HCT116 (cell line): ENCODE data around the gene CAMKK1. TPM values are rescaled to one million over a fixed set of nuclear protein-coding genes. Genes with fewer than 3 reads are reported as not detected.

Source experiments
- ATAC-seq: fragments of 200-7000 bp; cut with Tn5 transposase; 2 replicates; pipeline ENCODE4 v1.9.1; 2020; ENCODE audit warnings: mild to moderate bottlenecking, moderate library complexity
- BruUV-seq: library from RNA; stranded (reverse); fragments of 400-500 nt; replicated peaks from 2 replicates; lab custom pipeline; 2021; lab: Mats Ljungman, UMichigan
- CTCF ChIA-PET: fragments of 300-600 bp; sonication (Branson Sonifier 250); formaldehyde crosslinking; loops from one replicate; lab custom pipeline; 2021; ENCODE audit warnings: antibody characterized with exemption; lab: Charles Lee
- POLR2A ChIA-PET: fragments of 300-600, 350-600 bp; sonication (Branson Sonifier 250); formaldehyde crosslinking; loops from one replicate; lab custom pipeline; 2021; ENCODE audit warnings: antibody characterized with exemption; lab: Charles Lee
- RAD21 ChIA-PET, 2 experiments: fragments of 300-600 bp; sonication (Branson Sonifier 250); formaldehyde crosslinking; loops; one replicate each; lab custom pipeline; 2023; ENCODE audit warnings: low total read pairs in 2 of 2; ENCODE audit not compliant: uncharacterized antibody in 2 of 2, unreplicated experiment in 2 of 2, low non-redundant PET in 1 of 2; lab: Charles Lee
- DNase-seq: peaks from one replicate; pipeline ENCODE4 v3.0.0-alpha.2; 2010; ENCODE audit warnings: low read depth, low spot score
- H2AFZ ChIP-seq: fragments of 200-600 bp; shearing (Covaris generic), sonication (generic); 2 replicates; pipeline ENCODE4 v1.6.1; 2017; ENCODE audit warnings: low read depth, mixed run types, mixed read lengths, antibody characterized with exemption, low read length; ENCODE audit not compliant: poor library complexity, severe bottlenecking
- H3K27ac ChIP-seq: 2 replicates; pipeline ENCODE4 v1.5.1; 2012; ENCODE audit warnings: low read depth, low read length
- H3K27me3 ChIP-seq: fragments of 200-600 bp; sonication (generic); 2 replicates; pipeline ENCODE4 v1.6.1; 2016; ENCODE audit warnings: mixed run types, low read length, mixed read lengths; ENCODE audit not compliant: insufficient read depth
- H3K36me3 ChIP-seq, 2 experiments: fragments of 200-500 bp in 1 of 2; fragments of 200-600 bp in 1 of 2; sonication (Bioruptor generic) in 1 of 2; sonication (generic) in 1 of 2; 2 replicates each; pipeline versions ENCODE4 v1.5.1 to v1.6.1; 2014 to 2016; ENCODE audit warnings: low read length in 2 of 2, inconsistent platforms in 1 of 2, mixed read lengths in 1 of 2, mixed run types in 1 of 2; ENCODE audit not compliant: insufficient read depth in 2 of 2, control insufficient read depth in 1 of 2
- H3K4me1 ChIP-seq, 2 experiments: fragments of 200-600 bp in 1 of 2; sonication (generic) in 1 of 2; 2 replicates each; pipeline versions ENCODE4 v1.5.1 to v1.6.1; 2012 to 2017; ENCODE audit warnings: low read length in 2 of 2, inconsistent platforms in 1 of 2, mild to moderate bottlenecking in 1 of 2, mixed read lengths in 1 of 2, mixed run types in 1 of 2, moderate library complexity in 1 of 2; ENCODE audit not compliant: insufficient read depth in 2 of 2, control insufficient read depth in 1 of 2
- H3K4me2 ChIP-seq: fragments of 200-600 bp; sonication (generic); 2 replicates; pipeline ENCODE4 v1.6.1; 2017; ENCODE audit warnings: mixed run types, low read length, mixed read lengths
- H3K4me3 ChIP-seq, 2 experiments: fragments of 200-600 bp in 1 of 2; sonication (generic) in 1 of 2; replicated peaks in 1 of 2; 2 replicates each; pipeline ENCODE4 v1.5.1; 2011 to 2016; ENCODE audit warnings: low read length in 2 of 2, control low read depth in 1 of 2, low read depth in 1 of 2, mild to moderate bottlenecking in 1 of 2, mixed read lengths in 1 of 2, mixed run types in 1 of 2
- H3K79me2 ChIP-seq: fragments of 200-600 bp; sonication (generic); 2 replicates; pipeline ENCODE4 v1.6.1; 2017; ENCODE audit warnings: mild to moderate bottlenecking, mixed run types, low read length, moderate library complexity, mixed read lengths; ENCODE audit not compliant: insufficient read depth
- H3K9ac ChIP-seq: fragments of 200-600 bp; sonication (generic); 2 replicates; pipeline ENCODE4 v1.6.1; 2016; ENCODE audit warnings: low read length, mixed read lengths
- H3K9me2 ChIP-seq: fragments of 200-600 bp; sonication (generic), shearing (Covaris generic); 2 replicates; pipeline ENCODE4 v1.6.1; 2017; ENCODE audit warnings: mixed run types, mild to moderate bottlenecking, moderate library complexity; ENCODE audit not compliant: insufficient read depth
- H3K9me3 ChIP-seq, 2 experiments: fragments of 200-500 bp in 1 of 2; fragments of 200-600 bp in 1 of 2; sonication (Bioruptor generic) in 1 of 2; sonication (generic) in 1 of 2; 2 replicates each; pipeline ENCODE4 v1.6.1; 2014 to 2017; ENCODE audit warnings: low read length in 2 of 2, mixed read lengths in 2 of 2, inconsistent platforms in 1 of 2, low read depth in 1 of 2, mild to moderate bottlenecking in 1 of 2, mixed run types in 1 of 2, moderate library complexity in 1 of 2; ENCODE audit not compliant: control insufficient read depth in 1 of 2, insufficient read depth in 1 of 2
- H4K20me1 ChIP-seq: fragments of 200-600 bp; sonication (generic), shearing (Covaris generic); 2 replicates; pipeline ENCODE4 v1.6.1; 2017; ENCODE audit warnings: mixed run types, mild to moderate bottlenecking, moderate library complexity; ENCODE audit not compliant: insufficient read depth
- CBX3 ChIP-seq: IDR thresholded peaks from 2 replicates; pipeline ENCODE4 v1.6.1; 2012; ENCODE audit warnings: low read depth
- CEBPB ChIP-seq: IDR thresholded peaks from 2 replicates; pipeline ENCODE4 v1.6.1; 2012; ENCODE audit warnings: low read depth
- ELF1 ChIP-seq: IDR thresholded peaks from 2 replicates; pipeline ENCODE4 v1.6.1; 2012; ENCODE audit warnings: low read depth, borderline replicate concordance
- EZH2 ChIP-seq: fragments of 200-600 bp; sonication (generic); IDR thresholded peaks from 2 replicates; pipeline ENCODE4 v1.6.1; 2017; ENCODE audit warnings: antibody characterized with exemption, mixed run types
- EZH2phosphoT487 ChIP-seq: fragments of 200-600 bp; IDR thresholded peaks from 2 replicates; pipeline ENCODE4 v1.6.1; 2018; ENCODE audit warnings: antibody characterized with exemption, borderline replicate concordance
- FOSL1 ChIP-seq: IDR thresholded peaks from 2 replicates; pipeline ENCODE4 v1.6.1; 2012; ENCODE audit warnings: low read depth
- JUND ChIP-seq: IDR thresholded peaks from 2 replicates; pipeline ENCODE4 v1.6.1; 2012
- POLR2A ChIP-seq: IDR thresholded peaks from 2 replicates; pipeline ENCODE4 v1.7.0; 2011; ENCODE audit warnings: borderline replicate concordance; ENCODE audit not compliant: insufficient read depth, insufficient read length; ENCODE audit errors: extremely low read depth
- POLR2AphosphoS5 ChIP-seq: IDR thresholded peaks from 2 replicates; pipeline ENCODE4 v1.6.1; 2011; ENCODE audit warnings: mild to moderate bottlenecking, low read depth, low read length, moderate library complexity
- RAD21 ChIP-seq: IDR thresholded peaks from 2 replicates; pipeline ENCODE4 v1.6.1; 2012; ENCODE audit warnings: low read depth, mild to moderate bottlenecking
- SIN3A ChIP-seq: IDR thresholded peaks from 2 replicates; pipeline ENCODE4 v1.6.1; 2012; ENCODE audit warnings: low read depth
- SP1 ChIP-seq: IDR thresholded peaks from 2 replicates; pipeline ENCODE4 v1.6.1; 2012; ENCODE audit warnings: low read depth
- SRF ChIP-seq: IDR thresholded peaks from 2 replicates; pipeline ENCODE4 v1.6.1; 2012; ENCODE audit warnings: low read depth
- TCF7L2 ChIP-seq: IDR thresholded peaks from 2 replicates; pipeline ENCODE4 v1.7.0; 2011; ENCODE audit warnings: borderline replicate concordance, inconsistent platforms; ENCODE audit not compliant: insufficient read depth, insufficient read length; ENCODE audit errors: extremely low read depth
- YY1 ChIP-seq: IDR thresholded peaks from 2 replicates; pipeline ENCODE4 v1.6.1; 2011; ENCODE audit warnings: low read length, low read depth, moderate library complexity, mild to moderate bottlenecking; ENCODE audit not compliant: insufficient replicate concordance; ENCODE audit errors: extremely low read depth
- ZNF274 ChIP-seq: fragments of 200-500 bp; sonication (Bioruptor generic); IDR thresholded peaks from 2 replicates; pipeline ENCODE4 v1.6.1; 2014; ENCODE audit warnings: mild to moderate bottlenecking, low read depth, low read length, inconsistent platforms
- intact Hi-C: fragments of 100-400 bp; cut with micrococcal nuclease; formaldehyde crosslinking; loops from 2 replicates; pipeline ENCODE4 v1.10.0; 2022
- total RNA-seq: library from RNA; stranded (reverse); gene quantifications from one replicate; pipeline ENCODE4 v1.2.1, GENCODE V29; 2021; ENCODE audit not compliant: unreplicated experiment
- TF ChIP-seq, protein P1 (sequence below): IDR thresholded peaks from 2 replicates; pipeline ENCODE4 v1.6.1; 2012
- TF ChIP-seq, protein P2 (sequence below): IDR thresholded peaks from 2 replicates; pipeline ENCODE4 v1.6.1; 2012; ENCODE audit warnings: low read depth
- TF ChIP-seq, protein P3 (sequence below), 3 experiments: fragments of 200-600 bp in 1 of 3; sonication (generic) in 1 of 3; IDR thresholded peaks in 2 of 3; conservative IDR thresholded peaks in 1 of 3; 2 replicates each; pipeline ENCODE4 v1.5.1; 2012 to 2017; ENCODE audit warnings: low read depth in 2 of 3, low read length in 2 of 3, antibody characterized with exemption in 1 of 3, borderline replicate concordance in 1 of 3, control low read depth in 1 of 3, mild to moderate bottlenecking in 1 of 3, mixed read lengths in 1 of 3, mixed run types in 1 of 3, moderate library complexity in 1 of 3; ENCODE audit not compliant: insufficient read depth in 1 of 3
- TF ChIP-seq, protein P4 (sequence below): IDR thresholded peaks from 2 replicates; pipeline ENCODE4 v1.6.1; 2011; ENCODE audit warnings: mild to moderate bottlenecking, low read length, moderate library complexity; ENCODE audit not compliant: insufficient replicate concordance; ENCODE audit errors: extremely low read depth

CAMKK1 gene
- total RNA-seq, 1 experiment from 2014 or later, result 10.6 TPM

DNA sequence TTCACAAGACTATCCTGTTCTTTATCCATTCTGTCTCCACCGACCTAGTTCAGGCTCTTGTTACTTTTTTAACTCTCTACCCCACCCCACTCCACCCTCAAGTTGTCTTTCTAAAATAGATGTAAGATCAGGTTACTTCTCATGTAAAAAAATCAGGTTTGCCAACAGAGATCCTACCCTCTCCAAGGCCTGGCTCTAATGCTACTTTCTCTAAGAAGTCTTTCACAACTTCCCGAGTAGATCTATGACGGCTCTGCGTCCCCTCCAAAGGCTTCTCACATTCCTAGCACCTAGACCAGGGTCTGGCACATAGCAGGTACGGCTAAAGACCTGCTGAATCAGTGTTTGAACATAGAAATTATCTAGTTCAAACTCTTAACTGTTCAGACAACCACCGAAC, 77.7 kb downstream of the CAMKK1 start:
- no peak overlapping the region for H3K4me2 ChIP-seq
- no peaks in the 10 kb centered on the region for H3K79me2 ChIP-seq
- ChIA-PET RAD21 (no interaction called here), POLR2A (no interaction called here), CTCF (interaction anchor here (1.3 kb wide), 1 partner anchor 76 kb away, joined by 3 read pairs; no protein-coding TSS in a partner anchor)
- H3K9me3 ChIP-seq, result no peaks in the 10 kb centered on the region
- H3K9ac ChIP-seq, result no peak overlapping the region
- no peaks in the 10 kb centered on the region for H3K9me2 ChIP-seq
- intact Hi-C loops, result no loop called here
- no peaks in the 10 kb centered on the region for H4K20me1 ChIP-seq
- DNase-seq (no peak), ATAC-seq (no peak)
- no peaks in the 10 kb centered on the region for H3K4me1 ChIP-seq
- H3K27me3 ChIP-seq, result no peaks in the 10 kb centered on the region
- H3K4me3 ChIP-seq, result no peak overlapping the region
- H2AFZ ChIP-seq, result no peak overlapping the region
- peaks cover 35 to 46% of the 10 kb centered on the region in 2 experiments; a peak in 3 of 4 replicates for H3K36me3 ChIP-seq
- no peak overlapping the region for H3K27ac ChIP-seq
- no peak for TF ChIP-seq RAD21
- no peak for TF ChIP-seq ELF1
- no peak for TF ChIP-seq CBX3
- TF ChIP-seq, protein P1, sequence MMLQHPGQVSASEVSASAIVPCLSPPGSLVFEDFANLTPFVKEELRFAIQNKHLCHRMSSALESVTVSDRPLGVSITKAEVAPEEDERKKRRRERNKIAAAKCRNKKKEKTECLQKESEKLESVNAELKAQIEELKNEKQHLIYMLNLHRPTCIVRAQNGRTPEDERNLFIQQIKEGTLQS, result no peak
- TF ChIP-seq TCF7L2, result no peak
- TF ChIP-seq, protein P2, sequence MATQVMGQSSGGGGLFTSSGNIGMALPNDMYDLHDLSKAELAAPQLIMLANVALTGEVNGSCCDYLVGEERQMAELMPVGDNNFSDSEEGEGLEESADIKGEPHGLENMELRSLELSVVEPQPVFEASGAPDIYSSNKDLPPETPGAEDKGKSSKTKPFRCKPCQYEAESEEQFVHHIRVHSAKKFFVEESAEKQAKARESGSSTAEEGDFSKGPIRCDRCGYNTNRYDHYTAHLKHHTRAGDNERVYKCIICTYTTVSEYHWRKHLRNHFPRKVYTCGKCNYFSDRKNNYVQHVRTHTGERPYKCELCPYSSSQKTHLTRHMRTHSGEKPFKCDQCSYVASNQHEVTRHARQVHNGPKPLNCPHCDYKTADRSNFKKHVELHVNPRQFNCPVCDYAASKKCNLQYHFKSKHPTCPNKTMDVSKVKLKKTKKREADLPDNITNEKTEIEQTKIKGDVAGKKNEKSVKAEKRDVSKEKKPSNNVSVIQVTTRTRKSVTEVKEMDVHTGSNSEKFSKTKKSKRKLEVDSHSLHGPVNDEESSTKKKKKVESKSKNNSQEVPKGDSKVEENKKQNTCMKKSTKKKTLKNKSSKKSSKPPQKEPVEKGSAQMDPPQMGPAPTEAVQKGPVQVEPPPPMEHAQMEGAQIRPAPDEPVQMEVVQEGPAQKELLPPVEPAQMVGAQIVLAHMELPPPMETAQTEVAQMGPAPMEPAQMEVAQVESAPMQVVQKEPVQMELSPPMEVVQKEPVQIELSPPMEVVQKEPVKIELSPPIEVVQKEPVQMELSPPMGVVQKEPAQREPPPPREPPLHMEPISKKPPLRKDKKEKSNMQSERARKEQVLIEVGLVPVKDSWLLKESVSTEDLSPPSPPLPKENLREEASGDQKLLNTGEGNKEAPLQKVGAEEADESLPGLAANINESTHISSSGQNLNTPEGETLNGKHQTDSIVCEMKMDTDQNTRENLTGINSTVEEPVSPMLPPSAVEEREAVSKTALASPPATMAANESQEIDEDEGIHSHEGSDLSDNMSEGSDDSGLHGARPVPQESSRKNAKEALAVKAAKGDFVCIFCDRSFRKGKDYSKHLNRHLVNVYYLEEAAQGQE, result no peak
- TF ChIP-seq JUND, result no peak
- TF ChIP-seq SRF, result no peak
- no peak for TF ChIP-seq SP1
- TF ChIP-seq, protein P3, sequence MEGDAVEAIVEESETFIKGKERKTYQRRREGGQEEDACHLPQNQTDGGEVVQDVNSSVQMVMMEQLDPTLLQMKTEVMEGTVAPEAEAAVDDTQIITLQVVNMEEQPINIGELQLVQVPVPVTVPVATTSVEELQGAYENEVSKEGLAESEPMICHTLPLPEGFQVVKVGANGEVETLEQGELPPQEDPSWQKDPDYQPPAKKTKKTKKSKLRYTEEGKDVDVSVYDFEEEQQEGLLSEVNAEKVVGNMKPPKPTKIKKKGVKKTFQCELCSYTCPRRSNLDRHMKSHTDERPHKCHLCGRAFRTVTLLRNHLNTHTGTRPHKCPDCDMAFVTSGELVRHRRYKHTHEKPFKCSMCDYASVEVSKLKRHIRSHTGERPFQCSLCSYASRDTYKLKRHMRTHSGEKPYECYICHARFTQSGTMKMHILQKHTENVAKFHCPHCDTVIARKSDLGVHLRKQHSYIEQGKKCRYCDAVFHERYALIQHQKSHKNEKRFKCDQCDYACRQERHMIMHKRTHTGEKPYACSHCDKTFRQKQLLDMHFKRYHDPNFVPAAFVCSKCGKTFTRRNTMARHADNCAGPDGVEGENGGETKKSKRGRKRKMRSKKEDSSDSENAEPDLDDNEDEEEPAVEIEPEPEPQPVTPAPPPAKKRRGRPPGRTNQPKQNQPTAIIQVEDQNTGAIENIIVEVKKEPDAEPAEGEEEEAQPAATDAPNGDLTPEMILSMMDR (IDR thresholded peaks at IDR 0.05 in 2 of 3, conservative IDR thresholded peaks at IDR 0.05 in 1 of 3; ENCODE audit: borderline replicate concordance in 1 of 3, insufficient read depth in 1 of 3, low read depth in 2 of 3, low read length in 2 of 3), result no peak
- TF ChIP-seq, protein P4, sequence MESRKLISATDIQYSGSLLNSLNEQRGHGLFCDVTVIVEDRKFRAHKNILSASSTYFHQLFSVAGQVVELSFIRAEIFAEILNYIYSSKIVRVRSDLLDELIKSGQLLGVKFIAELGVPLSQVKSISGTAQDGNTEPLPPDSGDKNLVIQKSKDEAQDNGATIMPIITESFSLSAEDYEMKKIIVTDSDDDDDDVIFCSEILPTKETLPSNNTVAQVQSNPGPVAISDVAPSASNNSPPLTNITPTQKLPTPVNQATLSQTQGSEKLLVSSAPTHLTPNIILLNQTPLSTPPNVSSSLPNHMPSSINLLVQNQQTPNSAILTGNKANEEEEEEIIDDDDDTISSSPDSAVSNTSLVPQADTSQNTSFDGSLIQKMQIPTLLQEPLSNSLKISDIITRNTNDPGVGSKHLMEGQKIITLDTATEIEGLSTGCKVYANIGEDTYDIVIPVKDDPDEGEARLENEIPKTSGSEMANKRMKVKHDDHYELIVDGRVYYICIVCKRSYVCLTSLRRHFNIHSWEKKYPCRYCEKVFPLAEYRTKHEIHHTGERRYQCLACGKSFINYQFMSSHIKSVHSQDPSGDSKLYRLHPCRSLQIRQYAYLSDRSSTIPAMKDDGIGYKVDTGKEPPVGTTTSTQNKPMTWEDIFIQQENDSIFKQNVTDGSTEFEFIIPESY, result no peak
- no peak for TF ChIP-seq YY1
- no peak for TF ChIP-seq SIN3A
- TF ChIP-seq EZH2, result no peak
- TF ChIP-seq ZNF274, result no peak
- TF ChIP-seq EZH2phosphoT487, result no peak
- no peak for TF ChIP-seq POLR2AphosphoS5
- TF ChIP-seq FOSL1, result no peak
- no peak for TF ChIP-seq CEBPB
- TF ChIP-seq POLR2A, result no peak
- BruUV-seq, result no TSS peak
